Left lung (tissue), 10 donors: ENCODE results near the gene VPS41. TPM values are rescaled to one million over a fixed set of nuclear protein-coding genes. Genes with fewer than 3 reads are reported as not detected.

Source experiments
- ATAC-seq: fragments of 200-7000 bp; cut with Tn5 transposase; one replicate; pipeline ENCODE4 v1.9.1; 2020; ENCODE audit warnings: moderate library complexity
- DNase-seq, 4 donors: peaks; one replicate each; pipeline ENCODE4 v3.0.0-alpha.2; 2013 to 2020
- H3K27ac ChIP-seq, 2 donors: fragments of 200-600 bp; sonication (generic) in 1 of 2; one replicate each; pipeline versions ENCODE4 v1.5.0 to v1.8.0; 2020 to 2021
- H3K27me3 ChIP-seq, 2 donors: fragments of 200-600 bp; sonication (generic) in 1 of 2; one replicate each; pipeline versions ENCODE4 v1.5.0 to v1.8.0; 2020 to 2021
- H3K36me3 ChIP-seq, 2 donors: fragments of 200-600 bp; sonication (generic) in 1 of 2; one replicate each; pipeline versions ENCODE4 v1.5.0 to v1.8.0; 2020 to 2021
- H3K4me1 ChIP-seq, 2 donors: fragments of 200-600 bp; one replicate each; pipeline ENCODE4 v1.8.0; 2021
- H3K4me3 ChIP-seq, 2 donors: fragments of 200-600 bp; sonication (generic) in 1 of 2; one replicate each; pipeline versions ENCODE4 v1.5.0 to v1.8.0; 2020 to 2021; ENCODE audit warnings: mild to moderate bottlenecking in 1 of 2
- H3K9me3 ChIP-seq, 2 donors: fragments of 200-600 bp; sonication (generic) in 1 of 2; one replicate each; pipeline versions ENCODE4 v1.5.0 to v1.8.0; 2020 to 2021
- CTCF ChIP-seq, 2 donors: fragments of 200-600 bp; sonication (generic) in 1 of 2; IDR thresholded peaks; one replicate each; pipeline versions ENCODE4 v1.5.0 to v1.8.0; 2021; ENCODE audit warnings: antibody characterized with exemption in 2 of 2
- intact Hi-C, 2 donors: fragments of 100-400 bp; cut with DNase I; formaldehyde crosslinking; loops; one replicate each; pipeline versions ENCODE4 v1.11.2 to v1.14.2; 2022
- polyA plus RNA-seq, 6 donors: library from polyadenylated mRNA; unstranded; fragments of 120-200 nt; gene quantifications; one replicate each; pipeline ENCODE4 v1.2.1, GENCODE V29; 2013; ENCODE audit not compliant: insufficient read length in 6 of 6
- total RNA-seq, 2 donors: library from RNA; stranded (reverse); fragmentation: NEBNext Ultra II Directional; extraction: Animal tissue kit (Norgen Biotek cat#: 25700); gene quantifications; one replicate each; pipeline ENCODE4 v1.2.1, GENCODE V29; 2021
- donor health status: DM: no; HTN: yes; CAD: no.
- donor health status: DM: no; HTN: no; CAD: no.

The VPS41 gene
- total and polyA plus RNA-seq, 8 donors: 63.0 to 99.9 (median 82.3) TPM

GRCh38 chr7:38686888-38687287 lies 222.1 kb downstream of the VPS41 start:
- intact Hi-C loops: no loop called here
- no peak for TF ChIP-seq CTCF (IDR thresholded peaks at IDR 0.05)
- H3K27me3 ChIP-seq: no peaks in the 10 kb centered on the region
- no peaks in the 10 kb centered on the region for H3K4me1 ChIP-seq
- H3K4me3 ChIP-seq: no peak overlapping the region
- H3K36me3 ChIP-seq: no peaks in the 10 kb centered on the region
- ATAC-seq (no peak), DNase-seq (no peak)
- no peak overlapping the region for H3K27ac ChIP-seq
- no peaks in the 10 kb centered on the region for H3K9me3 ChIP-seq

DNA sequence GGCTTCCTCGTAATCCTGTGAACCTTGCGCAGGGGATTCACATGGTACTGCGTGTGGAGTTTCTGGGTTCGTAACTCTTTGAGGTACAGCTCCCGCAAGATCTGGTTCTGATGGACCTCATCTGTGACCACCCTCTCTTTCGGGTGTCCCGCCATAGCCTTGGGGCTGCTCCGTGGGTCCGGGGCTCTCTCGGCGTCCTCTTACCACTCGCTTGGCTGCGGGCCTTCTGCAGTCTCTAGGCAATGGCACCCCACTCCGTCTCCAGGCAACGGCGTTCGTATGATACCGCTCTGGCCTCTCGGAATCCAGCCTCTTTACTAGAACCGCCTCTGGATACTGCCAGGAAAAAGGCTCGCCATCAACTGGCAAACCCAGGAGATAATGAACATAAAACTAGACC lies 223.1 kb downstream of the VPS41 start:
- no peak for TF ChIP-seq CTCF (IDR thresholded peaks at IDR 0.05)
- intact Hi-C loops: no loop called here
- no peaks in the 10 kb centered on the region for H3K27me3 ChIP-seq
- H3K4me1 ChIP-seq: no peaks in the 10 kb centered on the region
- H3K27ac ChIP-seq: no peak overlapping the region
- no peak for DNase-seq
- H3K4me3 ChIP-seq: no peak overlapping the region
- no peaks in the 10 kb centered on the region for H3K9me3 ChIP-seq
- no peaks in the 10 kb centered on the region for H3K36me3 ChIP-seq
- ATAC-seq: no peak

DNA sequence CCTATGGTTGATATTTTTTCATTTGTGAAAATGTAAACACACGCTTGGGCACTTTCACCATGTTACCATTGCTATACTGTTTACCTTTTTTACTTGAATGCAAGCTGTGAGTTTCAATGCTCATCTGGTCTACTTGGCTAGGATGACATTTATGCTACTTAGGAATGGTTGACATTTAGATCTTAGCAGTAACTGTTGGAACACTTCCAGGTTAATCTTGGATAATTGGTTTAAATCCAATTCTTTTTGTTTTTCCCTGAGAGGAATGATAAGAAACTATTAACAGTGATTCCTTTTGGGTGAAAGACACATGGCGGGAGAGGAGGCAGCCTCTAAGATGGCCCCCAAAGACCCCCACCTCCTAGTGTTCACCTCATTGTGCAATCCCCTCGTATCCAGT lies 226.4 kb downstream of the VPS41 start:
- Histone ChIP-seq H3K27me3 (no peaks in the 10 kb centered on the region), H3K4me1 (no peaks in the 10 kb centered on the region), H3K9me3 (no peaks in the 10 kb centered on the region), H3K27ac (no peak overlapping the region), H3K36me3 (no peaks in the 10 kb centered on the region), H3K4me3 (no peak overlapping the region)
- ATAC-seq (no peak), DNase-seq (peak in 1 of 4 donors; percentile 21)
- no peak for TF ChIP-seq CTCF (IDR thresholded peaks at IDR 0.05)
- intact Hi-C loops: no loop called here

DNA sequence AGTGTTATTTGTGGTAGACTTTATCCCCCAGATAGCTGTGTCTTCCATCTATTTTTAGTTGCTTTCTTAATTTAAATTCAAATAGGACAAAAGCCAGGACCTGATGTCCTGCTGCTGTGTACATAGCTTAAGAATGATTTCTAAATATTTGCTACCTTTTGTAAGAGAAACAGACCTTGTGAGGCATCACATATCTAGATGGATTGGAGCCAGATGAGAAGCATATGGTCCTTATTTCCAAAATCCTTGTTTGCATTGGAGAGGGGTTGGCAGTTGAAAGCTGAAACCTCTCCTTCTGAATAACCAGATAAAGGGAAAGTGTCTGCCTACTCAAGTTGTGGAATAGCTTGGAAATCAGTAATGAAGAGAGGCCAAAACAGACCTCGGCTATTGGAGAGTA lies 227.1 kb downstream of the VPS41 start:
- Histone ChIP-seq H3K9me3 (no peaks in the 10 kb centered on the region), H3K27me3 (no peaks in the 10 kb centered on the region), H3K4me3 (no peak overlapping the region), H3K4me1 (no peaks in the 10 kb centered on the region), H3K27ac (no peak overlapping the region), H3K36me3 (no peaks in the 10 kb centered on the region)
- intact Hi-C loops: no loop called here
- no peak for DNase-seq
- ATAC-seq: no peak
- TF ChIP-seq CTCF (IDR thresholded peaks at IDR 0.05): no peak

DNA sequence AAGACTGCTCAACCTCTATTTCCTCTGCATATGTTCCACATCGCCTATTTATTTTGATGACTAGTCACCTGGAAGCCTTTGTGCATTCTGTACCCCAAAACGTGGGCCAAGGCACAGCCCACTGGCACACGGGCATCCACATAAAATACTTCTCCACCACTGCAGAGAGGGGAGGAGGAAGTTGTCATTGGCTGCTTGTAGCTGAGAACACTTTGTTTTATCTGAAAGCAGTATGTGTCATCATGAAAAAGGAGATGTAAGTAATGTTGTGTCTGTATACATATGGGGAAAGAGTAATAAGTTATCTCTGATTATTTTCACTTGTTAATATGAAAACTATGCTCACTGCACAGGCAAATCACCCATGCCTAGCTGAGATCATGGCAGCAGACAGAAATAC lies 229.6 kb downstream of the VPS41 start:
- Histone ChIP-seq H3K9me3 (no peaks in the 10 kb centered on the region), H3K27me3 (no peaks in the 10 kb centered on the region), H3K27ac (no peak overlapping the region), H3K36me3 (no peaks in the 10 kb centered on the region), H3K4me3 (no peak overlapping the region), H3K4me1 (peaks cover 0 to 8% of the 10 kb centered on the region in 2 donors)
- TF ChIP-seq CTCF (IDR thresholded peaks at IDR 0.05): no peak
- no peak for ATAC-seq
- intact Hi-C loops: no loop called here
- no peak for DNase-seq
